PC-9 (cell line): ENCODE results near the gene TGFBI. TPM values are rescaled to one million over a fixed set of nuclear protein-coding genes. Genes with fewer than 3 reads are reported as not detected.

ENCODE experiments used
- BruUV-seq: library from RNA; stranded (reverse); fragments of 400-500 nt; replicated peaks from 2 replicates; lab custom pipeline; 2021; lab: Mats Ljungman, UMichigan
- CTCF ChIA-PET: fragments of 300-600 bp; sonication (Branson Sonifier 250); formaldehyde crosslinking; loops from one replicate; lab custom pipeline; 2022; ENCODE audit warnings: antibody characterized with exemption; lab: Charles Lee
- POLR2A ChIA-PET: fragments of 300-600 bp; sonication (Branson Sonifier 250); formaldehyde crosslinking; loops from one replicate; lab custom pipeline; 2022; ENCODE audit warnings: antibody characterized with exemption; ENCODE audit not compliant: unreplicated experiment; lab: Charles Lee
- DNase-seq, 2 experiments: peaks; one replicate each; pipeline versions ENCODE4 v3.0.0 to v3.0.0-alpha.2; 2015 to 2022; ENCODE audit warnings: mixed read lengths in 1 of 2
- H2AFZ ChIP-seq: fragments of 200-600 bp; sonication (generic); 2 replicates; pipeline ENCODE4 v1.8.1; 2017; ENCODE audit warnings: antibody characterized with exemption
- H3F3A ChIP-seq: fragments of 200-600 bp; sonication (generic); 2 replicates; pipeline ENCODE4 v1.8.1; 2017; ENCODE audit warnings: antibody characterized with exemption, mild to moderate bottlenecking, low read depth; ENCODE audit not compliant: insufficient read depth
- H3K27ac ChIP-seq: fragments of 200-600 bp; sonication (generic); 2 replicates; pipeline ENCODE4 v1.6.1; 2016; ENCODE audit warnings: mixed run types
- H3K27me3 ChIP-seq: fragments of 200-600 bp; sonication (generic); 2 replicates; pipeline ENCODE4 v1.6.1; 2016; ENCODE audit warnings: low read depth, mixed run types; ENCODE audit not compliant: insufficient read depth
- H3K36me3 ChIP-seq: fragments of 200-600 bp; sonication (generic); 2 replicates; pipeline ENCODE4 v1.6.1; 2016; ENCODE audit warnings: low read depth, mixed run types
- H3K4me1 ChIP-seq: fragments of 200-600 bp; sonication (generic); replicated peaks from 2 replicates; pipeline ENCODE4 v1.6.1; 2016; ENCODE audit warnings: mixed run types; ENCODE audit not compliant: insufficient read depth
- H3K4me2 ChIP-seq: fragments of 200-600 bp; sonication (generic); 2 replicates; pipeline ENCODE4 v1.6.1; 2017; ENCODE audit warnings: mixed run types
- H3K4me3 ChIP-seq: fragments of 200-600 bp; sonication (generic); 2 replicates; pipeline ENCODE4 v1.6.1; 2016; ENCODE audit warnings: mixed run types
- H3K79me2 ChIP-seq: fragments of 200-600 bp; sonication (generic); 2 replicates; pipeline ENCODE4 v1.6.1; 2017; ENCODE audit warnings: low read depth, mixed run types
- H3K9me2 ChIP-seq: fragments of 200-600 bp; sonication (generic); 2 replicates; pipeline ENCODE4 v1.8.1; 2017; ENCODE audit warnings: mild to moderate bottlenecking; ENCODE audit not compliant: insufficient read depth
- H3K9me3 ChIP-seq: fragments of 200-600 bp; sonication (generic); 2 replicates; pipeline ENCODE4 v1.8.1; 2016; ENCODE audit warnings: low read depth; ENCODE audit not compliant: insufficient read depth
- H4K20me1 ChIP-seq: fragments of 200-600 bp; sonication (generic); 2 replicates; pipeline ENCODE4 v1.8.1; 2017; ENCODE audit not compliant: insufficient read depth
- EZH2 ChIP-seq: fragments of 200-600 bp; sonication (generic); IDR thresholded peaks from 2 replicates; pipeline ENCODE4 v1.8.0; 2017; ENCODE audit warnings: antibody characterized with exemption, low read depth
- intact Hi-C: fragments of 100-400 bp; cut with micrococcal nuclease; formaldehyde crosslinking; loops from one replicate; pipeline ENCODE4 v1.10.0; 2022; ENCODE audit not compliant: unreplicated experiment
- total RNA-seq: library from RNA; stranded (reverse); gene quantifications from 2 replicates; pipeline ENCODE4 v1.2.3, GENCODE V29; 2021
- TF ChIP-seq, protein P1 (sequence below): fragments of 200-600 bp; sonication (generic); conservative IDR thresholded peaks from 2 replicates; pipeline ENCODE4 v1.6.1; 2017; ENCODE audit warnings: mixed run types, antibody characterized with exemption, mild to moderate bottlenecking, moderate library complexity

The TGFBI gene
- total RNA-seq, 1 experiment from 2014 or later = 437 TPM

DNA sequence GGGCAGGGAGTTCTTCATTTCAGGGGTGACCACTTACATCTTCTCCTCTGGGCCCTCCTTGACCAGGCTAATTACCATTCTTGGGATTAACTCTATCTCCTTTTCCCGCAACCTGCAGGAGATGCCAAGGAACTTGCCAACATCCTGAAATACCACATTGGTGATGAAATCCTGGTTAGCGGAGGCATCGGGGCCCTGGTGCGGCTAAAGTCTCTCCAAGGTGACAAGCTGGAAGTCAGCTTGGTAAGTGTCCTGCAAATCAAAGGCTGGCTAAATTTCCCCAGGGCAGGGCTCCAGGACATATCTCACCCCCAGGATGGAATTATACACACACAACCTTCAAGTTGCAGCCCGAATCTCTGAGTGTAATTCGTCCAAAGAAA, 30.2 kb downstream of the TGFBI start:
- Histone ChIP-seq H3K9me2 (no peaks in the 10 kb centered on the region), H3K4me3 (no peak overlapping the region), H3K4me1 (peaks cover 31% of the 10 kb centered on the region), H2AFZ (no peak overlapping the region), H3K27me3 (no peaks in the 10 kb centered on the region), H3K4me2 (no peak overlapping the region), H3K79me2 (no peaks in the 10 kb centered on the region), H3K9me3 (no peaks in the 10 kb centered on the region), H3F3A (peaks cover 20% of the 10 kb centered on the region; the same call in 1 of the 2 replicates), H3K27ac (no peak overlapping the region), H4K20me1 (no peaks in the 10 kb centered on the region), H3K36me3 (peaks cover 15% of the 10 kb centered on the region)
- no TSS peak for BruUV-seq
- no peak for DNase-seq
- intact Hi-C loops = no loop called here
- ChIA-PET POLR2A (no interaction called here), CTCF (no interaction called here)
- TF ChIP-seq, protein P1, sequence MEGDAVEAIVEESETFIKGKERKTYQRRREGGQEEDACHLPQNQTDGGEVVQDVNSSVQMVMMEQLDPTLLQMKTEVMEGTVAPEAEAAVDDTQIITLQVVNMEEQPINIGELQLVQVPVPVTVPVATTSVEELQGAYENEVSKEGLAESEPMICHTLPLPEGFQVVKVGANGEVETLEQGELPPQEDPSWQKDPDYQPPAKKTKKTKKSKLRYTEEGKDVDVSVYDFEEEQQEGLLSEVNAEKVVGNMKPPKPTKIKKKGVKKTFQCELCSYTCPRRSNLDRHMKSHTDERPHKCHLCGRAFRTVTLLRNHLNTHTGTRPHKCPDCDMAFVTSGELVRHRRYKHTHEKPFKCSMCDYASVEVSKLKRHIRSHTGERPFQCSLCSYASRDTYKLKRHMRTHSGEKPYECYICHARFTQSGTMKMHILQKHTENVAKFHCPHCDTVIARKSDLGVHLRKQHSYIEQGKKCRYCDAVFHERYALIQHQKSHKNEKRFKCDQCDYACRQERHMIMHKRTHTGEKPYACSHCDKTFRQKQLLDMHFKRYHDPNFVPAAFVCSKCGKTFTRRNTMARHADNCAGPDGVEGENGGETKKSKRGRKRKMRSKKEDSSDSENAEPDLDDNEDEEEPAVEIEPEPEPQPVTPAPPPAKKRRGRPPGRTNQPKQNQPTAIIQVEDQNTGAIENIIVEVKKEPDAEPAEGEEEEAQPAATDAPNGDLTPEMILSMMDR = no peak
- no peak for TF ChIP-seq EZH2

DNA sequence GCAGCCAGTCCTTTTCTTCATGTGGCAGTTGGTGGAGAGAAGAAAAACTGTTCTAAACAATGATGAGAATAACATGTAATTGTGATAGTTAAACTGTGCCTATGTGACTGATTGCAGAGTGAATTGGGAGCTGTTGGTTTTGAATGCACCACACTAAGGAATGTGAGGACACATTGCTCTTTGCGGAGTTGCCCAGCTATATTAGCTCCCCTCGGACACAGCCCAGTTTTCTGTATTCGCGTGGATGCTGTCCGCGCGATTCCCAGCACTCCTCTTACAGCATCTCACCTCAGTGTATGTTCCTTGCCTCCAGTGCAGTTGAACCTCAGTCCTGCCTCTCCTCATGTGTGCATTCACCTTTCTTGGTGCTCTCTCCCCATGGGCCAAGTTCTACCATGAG, 32.2 kb downstream of the TGFBI start:
- peaks cover 14% of the 10 kb centered on the region; the same call in 1 of the 2 replicates for H3K36me3 ChIP-seq
- no peaks in the 10 kb centered on the region for H3K27me3 ChIP-seq

DNA sequence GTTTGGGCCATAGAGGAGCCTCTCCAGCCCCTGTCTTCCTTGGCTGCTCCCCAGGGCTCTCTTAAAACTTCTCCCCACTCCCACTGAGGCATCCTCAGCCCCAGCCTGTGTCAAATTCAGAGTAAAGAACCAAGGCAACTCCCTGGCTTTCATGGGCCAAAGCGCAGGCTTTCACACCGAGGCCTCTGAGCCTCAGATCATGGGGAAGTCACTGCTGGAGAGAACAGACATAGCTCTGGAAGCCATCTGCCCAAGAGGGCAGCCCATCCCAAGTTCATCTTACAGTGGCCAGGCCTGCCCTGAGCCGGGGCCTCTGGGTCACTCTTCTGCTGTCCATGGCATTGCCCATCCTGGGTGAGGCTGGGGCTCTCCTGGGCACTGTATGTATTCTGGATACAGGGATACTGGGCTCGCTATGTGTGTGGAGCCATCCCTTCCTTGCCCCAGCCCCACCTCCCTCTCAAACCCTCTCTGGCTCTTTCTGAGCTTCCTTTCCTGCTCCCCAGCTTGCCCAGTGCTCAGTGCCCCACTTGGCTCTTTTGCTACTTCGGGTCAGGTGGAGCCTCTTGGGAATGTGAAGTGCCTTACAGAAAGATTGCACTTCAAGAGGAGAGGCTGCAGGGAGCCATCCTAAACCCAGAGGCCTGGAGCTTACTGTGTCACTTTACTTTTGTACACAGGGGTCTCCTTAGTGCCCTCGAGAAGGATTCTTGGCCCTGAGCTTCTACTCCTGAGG, 33.0 kb downstream of the TGFBI start:
- H3F3A ChIP-seq = peaks cover 13% of the 10 kb centered on the region; the same call in 1 of the 2 replicates
- no peaks in the 10 kb centered on the region for H3K27me3 ChIP-seq
- TF ChIP-seq EZH2 = no peak
- TF ChIP-seq, protein P1 = no peak
- no peak for DNase-seq
- ChIA-PET CTCF (no interaction called here), POLR2A (no interaction called here)
- peaks cover 14% of the 10 kb centered on the region; the same call in 1 of the 2 replicates for H3K36me3 ChIP-seq
- no peaks in the 10 kb centered on the region for H3K9me3 ChIP-seq
- H3K79me2 ChIP-seq = no peaks in the 10 kb centered on the region
- no peak overlapping the region for H3K4me2 ChIP-seq
- H3K27ac ChIP-seq = no peak overlapping the region
- BruUV-seq = no TSS peak
- no peaks in the 10 kb centered on the region for H3K9me2 ChIP-seq
- peaks cover 20% of the 10 kb centered on the region for H3K4me1 ChIP-seq
- H4K20me1 ChIP-seq = no peaks in the 10 kb centered on the region
- H2AFZ ChIP-seq = no peak overlapping the region
- intact Hi-C loops = loop anchor here (1.0 kb wide), 3 partner anchors 84 to 174 kb away; no protein-coding TSS in a partner anchor
- no peak overlapping the region for H3K4me3 ChIP-seq

More for the DNA sequence above, 32.2 kb downstream of the TGFBI start:
- no peak for DNase-seq
- Histone ChIP-seq H3K4me2 (no peak overlapping the region), H3K79me2 (no peaks in the 10 kb centered on the region), H3K27ac (no peak overlapping the region), H3K9me2 (no peaks in the 10 kb centered on the region), H3K9me3 (no peaks in the 10 kb centered on the region), H3K4me3 (no peak overlapping the region), H3F3A (peaks cover 13% of the 10 kb centered on the region; the same call in 1 of the 2 replicates), H3K4me1 (peaks cover 20% of the 10 kb centered on the region), H4K20me1 (no peaks in the 10 kb centered on the region), H2AFZ (no peak overlapping the region)
- BruUV-seq = no TSS peak
- ChIA-PET CTCF (no interaction called here), POLR2A (no interaction called here)
- TF ChIP-seq, protein P1 = no peak
- no peak for TF ChIP-seq EZH2
- intact Hi-C loops = no loop called here
